Measurements from ENCODE around the gene ZRANB3.

ZRANB3 gene

DNA sequence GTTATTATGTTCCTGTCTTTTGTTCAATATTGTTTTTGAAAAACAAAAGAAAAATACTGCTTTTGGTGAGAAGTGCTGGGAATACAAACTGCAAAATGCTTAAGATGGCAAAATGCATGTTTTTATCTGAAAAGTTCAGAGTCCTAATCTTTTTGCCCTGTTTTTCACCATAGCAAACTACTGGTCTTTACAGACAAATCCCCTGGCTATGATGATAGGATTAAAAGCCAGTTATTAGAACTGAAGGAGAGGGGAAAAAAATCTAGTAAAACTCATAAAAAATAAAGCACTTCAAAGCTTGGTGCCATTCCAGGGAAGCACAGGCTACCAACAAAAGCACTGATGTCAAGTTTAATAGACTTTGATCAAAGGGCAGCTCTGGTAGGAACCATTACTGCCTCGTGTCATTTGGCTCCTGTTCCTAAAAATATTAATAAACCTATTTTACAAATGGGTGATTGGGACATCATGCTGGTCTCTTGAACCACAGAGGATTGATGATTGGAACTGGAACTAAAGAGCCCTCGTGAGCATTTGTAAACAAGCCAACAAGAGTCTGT lies 284.2 kb downstream of the ZRANB3 start:
- no peak for DNase-seq (ENCODE audit: low read depth in 2 of 2)

GRCh38 chr2:135245071-135245470 lies 285.9 kb downstream of the ZRANB3 start:
- DNase-seq (ENCODE audit: low read depth in 2 of 2), result no peak

DNA sequence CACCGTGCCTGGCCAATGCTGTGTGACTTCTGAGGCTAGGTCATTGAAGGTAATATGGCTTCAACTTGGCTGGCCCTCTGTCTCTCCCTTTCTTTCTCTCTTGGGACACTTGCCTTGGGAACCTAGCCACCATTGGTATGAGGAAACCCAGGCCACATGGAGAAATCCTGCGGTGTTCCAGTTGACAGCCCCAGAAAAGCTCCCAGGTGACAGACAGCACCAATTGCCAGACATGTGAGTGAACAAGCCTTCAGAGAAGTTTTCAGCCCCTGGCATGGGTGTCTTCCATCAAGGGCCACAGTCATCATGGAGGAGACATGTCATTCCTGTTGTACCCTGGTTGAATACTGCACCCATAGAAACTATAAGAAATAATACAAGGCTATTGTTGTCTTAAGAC lies 292.4 kb downstream of the ZRANB3 start:
- no peak for DNase-seq (ENCODE audit: low read depth in 2 of 2)

- DNase-seq (ENCODE audit: low read depth in 2 of 2), result no peak
Observed at GRCh38 chr2:135230150-135230549, 300.9 kb downstream of the ZRANB3 start.

DNA sequence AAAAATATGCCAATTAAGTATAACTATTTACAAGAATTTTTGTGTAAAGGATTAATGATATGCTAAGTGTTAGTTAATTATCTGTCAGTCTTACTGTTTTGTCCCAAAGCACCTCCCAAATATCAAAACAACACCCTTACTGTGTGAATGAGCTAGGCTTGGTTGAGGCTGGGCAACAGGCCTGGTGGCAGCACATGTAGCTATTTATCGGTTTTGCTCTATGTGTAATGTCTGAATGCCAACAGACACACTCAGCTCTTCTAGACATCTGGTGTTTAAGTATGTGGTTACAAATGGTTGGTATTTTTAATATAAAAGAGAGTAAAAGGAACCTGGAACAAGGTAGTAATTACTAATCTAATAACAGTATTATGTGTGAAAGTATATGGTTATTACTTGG lies 303.6 kb downstream of the ZRANB3 start:
- DNase-seq (ENCODE audit: low read depth in 2 of 2), result no peak

GRCh38 chr2:135226961-135227360 lies 304.1 kb downstream of the ZRANB3 start:
- no peak for DNase-seq (ENCODE audit: low read depth in 2 of 2)

GRCh38 chr2:135225781-135226180 lies 305.2 kb downstream of the ZRANB3 start:
- no peak for DNase-seq (ENCODE audit: low read depth in 2 of 2)

DNA sequence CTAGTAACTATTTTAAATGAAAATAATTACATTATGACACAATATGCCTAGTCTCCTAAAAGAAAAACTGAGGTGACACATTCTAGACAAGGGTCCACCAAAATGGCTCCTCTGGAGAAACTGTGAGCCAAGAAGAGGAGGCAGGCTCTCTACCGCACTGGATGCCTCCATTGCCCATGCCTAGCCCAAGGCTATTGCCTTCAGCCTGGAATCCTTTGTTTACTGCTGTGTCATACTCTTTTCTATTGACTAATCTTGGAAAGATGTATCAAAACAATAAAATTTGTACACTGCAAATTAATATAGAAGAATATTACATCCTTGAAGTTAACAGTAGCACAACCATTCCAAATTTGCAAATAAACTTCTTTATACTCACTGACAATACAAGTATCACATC lies 311.8 kb downstream of the ZRANB3 start:
- no peak for DNase-seq (ENCODE audit: low read depth in 2 of 2)

DNA sequence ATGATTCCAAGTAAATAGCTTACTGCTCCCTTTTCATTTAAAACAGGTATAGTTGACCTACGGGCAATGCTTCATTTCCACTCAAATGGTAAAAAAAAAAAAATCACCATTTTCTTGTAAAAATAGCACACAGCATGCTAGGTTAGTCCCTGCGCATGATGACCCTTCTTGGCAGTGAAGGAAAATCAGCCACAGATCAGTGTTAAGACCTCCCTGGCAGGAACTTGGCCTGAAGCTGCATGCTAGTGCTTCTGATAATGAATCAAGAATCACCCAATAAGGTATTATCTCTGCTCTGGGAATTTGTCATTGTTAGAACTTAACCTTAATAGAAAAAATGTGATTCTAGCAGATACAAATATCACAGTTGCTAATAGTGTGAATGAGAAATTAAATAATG lies 312.6 kb downstream of the ZRANB3 start:
- no peak for DNase-seq (ENCODE audit: low read depth in 2 of 2)

DNA sequence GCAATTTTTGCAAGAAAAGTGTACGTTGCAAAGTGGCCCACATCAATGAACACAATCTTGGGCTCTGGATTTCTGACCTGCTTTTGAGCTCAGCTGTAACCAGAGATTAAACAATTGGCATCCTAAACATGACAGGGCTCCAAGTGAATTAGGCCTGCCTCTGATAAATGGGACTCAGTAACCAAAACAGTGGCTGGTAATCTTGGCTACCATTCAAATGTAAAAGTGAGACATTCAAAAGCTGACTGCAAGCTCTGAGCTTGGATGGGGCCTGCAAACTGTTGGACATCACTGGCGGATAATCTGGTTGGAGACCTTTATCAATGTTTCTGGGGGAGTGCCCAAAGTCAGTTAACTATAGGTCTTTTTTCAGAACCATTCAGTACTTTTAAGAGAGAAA lies 318.3 kb downstream of the ZRANB3 start:
- no peak for DNase-seq (ENCODE audit: low read depth in 2 of 2)

DNA sequence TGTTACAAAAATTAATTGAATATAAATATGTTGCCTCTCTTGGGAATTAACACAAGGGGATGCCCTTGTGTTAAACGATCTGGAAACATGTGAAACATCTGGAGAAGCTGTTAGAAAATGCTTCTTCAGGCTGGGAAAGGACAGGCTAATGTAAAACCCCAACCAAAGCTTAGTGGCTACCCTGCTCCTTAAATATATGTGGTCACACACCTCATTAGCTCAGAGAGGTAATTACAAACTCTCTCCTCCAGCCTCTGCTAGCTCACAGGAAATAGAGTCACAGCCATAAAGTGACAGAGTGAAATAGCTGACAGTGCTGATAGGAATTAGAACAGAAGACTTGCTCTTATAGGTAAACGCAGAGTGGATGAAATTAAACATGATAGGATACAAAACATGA lies 323.0 kb downstream of the ZRANB3 start:
- no peak for DNase-seq (ENCODE audit: low read depth in 2 of 2)

GRCh38 chr2:135203944-135204343 lies 327.1 kb downstream of the ZRANB3 start:
- no peak for DNase-seq (ENCODE audit: low read depth in 2 of 2)

DNA sequence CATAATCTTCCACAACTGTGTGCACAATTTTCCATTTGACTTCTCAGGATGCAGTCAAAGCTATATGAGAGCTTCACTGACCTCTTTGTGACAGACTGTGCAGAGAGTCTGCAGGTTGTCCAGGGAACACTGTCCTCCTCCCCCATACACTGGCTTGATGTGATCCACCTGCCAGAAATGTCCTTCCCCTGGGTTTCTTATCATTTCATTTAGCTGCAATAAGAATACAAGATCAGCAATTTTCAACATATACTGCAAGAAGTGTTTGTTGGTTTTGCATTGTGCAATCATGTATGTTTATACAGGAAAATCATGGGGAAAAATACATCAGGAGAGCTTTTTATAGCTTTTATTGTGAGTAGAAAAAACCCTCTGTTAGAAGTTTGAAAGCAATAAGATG lies 328.3 kb downstream of the ZRANB3 start:
- DNase-seq (ENCODE audit: low read depth in 2 of 2), result no peak

- DNase-seq (ENCODE audit: low read depth in 2 of 2), result no peak
Observed at GRCh38 chr2:135198481-135198880, 332.5 kb downstream of the ZRANB3 start.

DNA sequence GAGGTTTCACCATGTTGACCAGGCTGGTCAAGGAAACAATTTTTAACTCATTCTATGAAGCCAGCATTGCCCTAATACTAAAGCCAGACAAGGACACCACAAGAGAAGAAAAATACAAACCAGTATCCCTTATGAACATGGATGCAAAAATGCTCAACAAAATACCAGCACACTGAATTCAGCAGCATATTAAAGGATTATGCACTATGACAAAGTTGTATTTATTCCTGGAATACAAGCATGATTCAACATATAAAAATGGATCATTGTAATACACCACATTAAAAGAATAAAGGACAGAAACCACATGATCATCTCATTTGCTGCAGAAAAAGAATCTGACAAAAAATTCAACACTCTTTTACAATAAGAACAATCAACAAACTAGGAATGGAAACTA lies 340.2 kb downstream of the ZRANB3 start:
- DNase-seq (ENCODE audit: low read depth in 2 of 2), result no peak

DNA sequence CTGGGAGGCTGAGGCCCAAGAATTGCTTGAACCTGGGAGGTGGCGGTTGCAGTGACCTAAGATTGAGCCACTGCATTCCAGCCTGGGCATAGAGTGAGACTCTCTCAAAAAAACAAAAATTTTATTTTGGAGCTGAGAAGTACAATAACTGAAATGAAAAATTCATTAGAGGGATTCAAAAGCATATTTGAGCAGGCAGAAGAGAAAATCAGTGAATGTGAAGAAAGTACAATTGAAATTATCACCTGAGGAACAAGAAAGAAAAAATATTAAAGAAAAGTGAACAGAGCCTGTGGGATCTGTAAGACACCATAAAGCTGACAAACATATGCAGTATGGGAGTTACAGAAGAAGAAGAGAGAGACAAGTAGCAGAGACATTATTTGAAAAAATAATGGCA lies 341.9 kb downstream of the ZRANB3 start:
- DNase-seq (ENCODE audit: low read depth in 2 of 2), result no peak

DNA sequence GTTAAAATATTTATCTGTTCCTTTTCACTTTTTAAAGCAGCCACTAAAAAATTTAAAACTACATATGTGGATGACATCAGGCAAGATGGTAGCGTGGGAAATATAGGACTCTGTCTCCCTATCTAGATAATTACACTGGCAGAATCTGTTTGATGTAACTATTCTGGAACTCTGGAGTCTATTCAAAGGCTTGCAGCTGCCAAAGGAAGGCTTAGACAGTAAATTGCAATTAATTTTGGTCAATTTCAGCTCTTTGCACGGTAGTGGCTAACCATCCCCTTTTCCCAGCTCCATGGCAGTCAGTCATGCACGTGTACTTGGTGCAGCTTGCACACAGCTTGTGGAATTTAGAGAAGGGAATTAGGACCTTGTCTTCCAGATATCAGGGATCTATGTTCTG lies 343.7 kb downstream of the ZRANB3 start:
- DNase-seq (ENCODE audit: low read depth in 2 of 2), result no peak

GRCh38 chr2:135186054-135186453 lies 345.0 kb downstream of the ZRANB3 start:
- no peak for DNase-seq (ENCODE audit: low read depth in 2 of 2)

DNA sequence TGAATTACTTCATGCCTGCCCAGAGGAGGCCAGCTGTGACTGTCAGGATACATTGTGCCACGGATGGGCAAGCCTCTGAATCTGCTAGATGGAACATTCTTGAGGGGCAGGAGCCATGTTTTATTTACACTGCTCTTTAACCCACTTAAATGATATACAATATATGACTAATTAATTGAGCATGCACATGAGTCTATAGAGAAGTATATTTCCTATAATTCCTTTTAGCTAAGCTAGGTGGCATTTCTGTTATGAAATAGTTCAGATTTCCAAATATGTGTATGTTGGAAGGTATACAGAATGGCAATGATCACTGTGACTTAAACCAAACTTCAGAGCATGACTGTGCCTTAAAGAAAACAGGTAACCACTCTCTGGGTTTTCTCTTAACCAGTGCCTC lies 347.2 kb downstream of the ZRANB3 start:
- no peak for DNase-seq (ENCODE audit: low read depth in 2 of 2)

- no peak for DNase-seq (ENCODE audit: low read depth in 2 of 2)
Observed at GRCh38 chr2:135182601-135183000, 348.4 kb downstream of the ZRANB3 start.

DNA sequence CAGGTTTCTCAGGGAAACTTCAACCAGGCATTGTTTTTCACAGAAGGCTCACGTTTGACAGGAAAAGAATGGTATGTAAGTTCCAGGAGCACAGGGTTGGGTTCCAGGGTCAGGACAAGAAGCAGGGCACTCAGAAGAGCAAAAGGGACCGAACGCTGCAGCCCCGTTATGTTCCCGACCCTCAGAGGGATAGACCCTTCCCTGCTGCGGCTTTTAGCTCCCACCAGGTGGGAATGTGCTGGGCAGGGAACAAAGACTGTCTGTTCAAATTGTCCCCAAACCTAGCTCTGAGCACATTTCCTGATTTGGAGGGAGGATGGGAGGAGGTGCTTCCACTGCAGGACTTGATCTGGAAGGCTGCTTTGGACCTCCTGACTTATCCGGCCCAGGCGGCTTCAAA lies 348.8 kb downstream of the ZRANB3 start:
- no peak for DNase-seq (ENCODE audit: low read depth in 2 of 2)

DNA sequence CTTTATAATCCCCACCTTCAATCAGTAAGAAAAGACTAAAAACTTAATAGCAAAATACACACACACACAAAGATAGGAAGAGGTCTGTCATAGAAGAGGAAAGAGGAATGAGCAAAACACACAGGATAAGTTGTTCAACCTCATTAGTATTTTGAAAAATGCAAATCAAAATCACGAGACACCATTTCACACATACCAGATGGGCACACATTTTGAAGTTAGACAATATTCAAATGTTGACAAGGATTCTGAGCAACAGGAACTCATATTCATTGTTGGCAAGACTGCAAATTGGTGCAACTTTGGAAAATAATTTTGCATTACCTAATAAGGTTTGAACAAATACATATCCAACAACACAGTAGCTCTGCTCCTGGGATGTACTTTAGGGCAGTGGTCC lies 351.3 kb downstream of the ZRANB3 start:
- no peak for DNase-seq (ENCODE audit: low read depth in 2 of 2)

DNA sequence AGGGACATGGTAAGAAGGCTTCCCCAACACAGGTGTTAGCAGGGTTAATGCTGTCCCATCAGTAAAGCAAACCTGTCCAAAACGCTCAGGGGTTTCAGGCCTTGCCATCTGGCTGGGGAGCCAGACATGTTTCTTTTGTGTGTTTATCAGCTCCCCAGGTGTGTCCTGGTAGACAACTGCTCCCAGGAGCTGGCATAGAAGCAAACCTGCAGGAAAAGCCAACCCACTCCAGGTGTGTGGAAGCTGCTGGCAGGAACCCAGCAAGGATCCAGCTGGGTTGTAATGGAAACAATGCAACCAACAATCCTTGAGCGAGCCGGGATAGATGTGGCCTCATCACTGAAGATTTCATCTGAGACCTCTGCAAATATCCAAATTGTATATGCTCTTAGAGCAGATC lies 355.8 kb downstream of the ZRANB3 start:
- DNase-seq (ENCODE audit: low read depth in 2 of 2), result no peak

- DNase-seq (ENCODE audit: low read depth in 2 of 2), result no peak
Observed at GRCh38 chr2:135174810-135175093, 356.3 kb downstream of the ZRANB3 start.
